HEK293 (cell line): ENCODE results near the gene GALNT9.

ENCODE experiments used
- CTCF ChIA-PET: fragments of 350-600 bp; formaldehyde crosslinking; extraction: SDS; loops from one replicate; lab custom pipeline; 2021; ENCODE audit warnings: antibody characterized with exemption; lab: Yijun Ruan, JAX
- POLR2A ChIA-PET: fragments of 300-600 bp; formaldehyde crosslinking; extraction: SDS; loops from one replicate; lab custom pipeline; 2020; ENCODE audit warnings: antibody characterized with exemption, inconsistent platforms; lab: Yijun Ruan, JAX
- H3K27ac ChIP-seq: fragments of 200-500 bp; sonication (Bioruptor generic); 2 replicates; pipeline ENCODE4 v1.5.1; 2014; ENCODE audit warnings: low read depth, low read length, control low read depth, inconsistent platforms; ENCODE audit errors: extremely low read depth
- H3K36me3 ChIP-seq, 2 experiments: fragments of 200-500 bp in 1 of 2; sonication (Bioruptor generic) in 1 of 2; 1 replicate in 1 of 2; 2 replicates in 1 of 2; pipeline ENCODE4 v1.5.1; 2014 to 2017; ENCODE audit warnings: inconsistent platforms in 2 of 2, low read length in 2 of 2; ENCODE audit not compliant: control insufficient read depth in 2 of 2, insufficient read depth in 1 of 2
- H3K4me1 ChIP-seq: fragments of 200-500 bp; sonication (Bioruptor generic); 2 replicates; pipeline ENCODE4 v1.5.1; 2014; ENCODE audit warnings: mild to moderate bottlenecking, low read length, inconsistent platforms; ENCODE audit not compliant: control insufficient read depth, insufficient read depth
- H3K4me3 ChIP-seq: 2 replicates; pipeline ENCODE4 v1.5.1; 2011; ENCODE audit warnings: low read depth, mild to moderate bottlenecking, control low read depth, low read length, moderate library complexity
- H3K9me3 ChIP-seq: fragments of 200-500 bp; sonication (Bioruptor generic); 2 replicates; pipeline ENCODE4 v1.5.1; 2014; ENCODE audit warnings: low read depth, low read length, inconsistent platforms; ENCODE audit not compliant: control insufficient read depth, insufficient read depth
- GLI2 ChIP-seq: fragments of 450-650 bp; formaldehyde crosslinking; IDR thresholded peaks from 2 replicates; pipeline ENCODE4; 2017; ENCODE audit warnings: missing biosample characterization, missing genetic modification characterization, low read depth, borderline replicate concordance
- KLF16 ChIP-seq: fragments of 450-650 bp; formaldehyde crosslinking; IDR thresholded peaks from 2 replicates; pipeline ENCODE4 v1.5.1; 2017; ENCODE audit warnings: missing biosample characterization, missing genetic modification characterization
- MZF1 ChIP-seq: fragments of 450-650 bp; formaldehyde crosslinking; IDR thresholded peaks from 2 replicates; pipeline ENCODE4 v1.5.1; 2017; ENCODE audit warnings: missing biosample characterization, missing genetic modification characterization, borderline replicate concordance
- WT1 ChIP-seq: fragments of 450-650 bp; formaldehyde crosslinking; IDR thresholded peaks from 2 replicates; pipeline ENCODE4 v1.5.1; 2016; ENCODE audit warnings: missing biosample characterization, missing genetic modification characterization
- YY1 ChIP-seq: fragments of 450-650 bp; formaldehyde crosslinking; IDR thresholded peaks from 2 replicates; pipeline ENCODE4 v1.5.1; 2018; ENCODE audit warnings: missing biosample characterization, missing genetic modification characterization
- ZFP3 ChIP-seq: fragments of 450-650 bp; formaldehyde crosslinking; IDR thresholded peaks from 2 replicates; pipeline ENCODE4 v1.5.1; 2016; ENCODE audit warnings: low read depth, missing biosample characterization, missing genetic modification characterization
- ZNF140 ChIP-seq: fragments of 450-650 bp; formaldehyde crosslinking; IDR thresholded peaks from 2 replicates; pipeline ENCODE4 v1.5.1; 2016; ENCODE audit warnings: missing biosample characterization, missing genetic modification characterization
- ZNF16 ChIP-seq: fragments of 450-650 bp; formaldehyde crosslinking; IDR thresholded peaks from 2 replicates; pipeline ENCODE4 v1.5.1; 2016; ENCODE audit warnings: low read depth, missing biosample characterization, missing genetic modification characterization
- ZNF214 ChIP-seq: fragments of 450-650 bp; formaldehyde crosslinking; IDR thresholded peaks from 2 replicates; pipeline ENCODE4 v1.5.1; 2017; ENCODE audit warnings: missing biosample characterization, mild to moderate bottlenecking, missing genetic modification characterization, borderline replicate concordance
- ZNF221 ChIP-seq: fragments of 450-650 bp; formaldehyde crosslinking; IDR thresholded peaks from 2 replicates; pipeline ENCODE4 v1.5.1; 2017; ENCODE audit warnings: missing biosample characterization, missing genetic modification characterization, borderline replicate concordance
- ZNF23 ChIP-seq: fragments of 450-650 bp; formaldehyde crosslinking; IDR thresholded peaks from 2 replicates; pipeline ENCODE4 v1.5.1; 2016; ENCODE audit warnings: missing biosample characterization, missing genetic modification characterization, borderline replicate concordance
- ZNF274 ChIP-seq, 2 experiments: fragments of 200-500 bp in 1 of 2; fragments of 450-650 bp in 1 of 2; sonication (Bioruptor generic) in 1 of 2; formaldehyde crosslinking in 1 of 2; IDR thresholded peaks; 2 replicates each; pipeline versions ENCODE4 v1.5.1 to v1.6.1; 2014 to 2016; ENCODE audit warnings: borderline replicate concordance in 1 of 2, inconsistent platforms in 1 of 2, low read length in 1 of 2, missing biosample characterization in 1 of 2, missing genetic modification characterization in 1 of 2
- ZNF416 ChIP-seq: fragments of 450-650 bp; formaldehyde crosslinking; IDR thresholded peaks from 2 replicates; pipeline ENCODE4 v1.5.1; 2016; ENCODE audit warnings: missing biosample characterization, missing genetic modification characterization
- ZNF521 ChIP-seq: fragments of 450-650 bp; formaldehyde crosslinking; IDR thresholded peaks from 2 replicates; pipeline ENCODE4 v1.5.1; 2017; ENCODE audit warnings: missing biosample characterization, mild to moderate bottlenecking, missing genetic modification characterization
- ZNF654 ChIP-seq: fragments of 450-650 bp; formaldehyde crosslinking; IDR thresholded peaks from 2 replicates; pipeline ENCODE4 v1.5.1; 2016; ENCODE audit warnings: low read depth, missing biosample characterization, missing genetic modification characterization
- ZNF660 ChIP-seq: fragments of 450-650 bp; IDR thresholded peaks from 2 replicates; pipeline ENCODE4 v1.5.1; 2018; ENCODE audit warnings: missing biosample characterization, mild to moderate bottlenecking, missing genetic modification characterization
- TF ChIP-seq, protein P1 (sequence below): fragments of 450-650 bp; formaldehyde crosslinking; IDR thresholded peaks from 2 replicates; pipeline ENCODE4 v1.5.1; 2017; ENCODE audit warnings: missing biosample characterization, missing genetic modification characterization
- TF ChIP-seq, protein P2 (sequence below): fragments of 450-650 bp; formaldehyde crosslinking; IDR thresholded peaks from 2 replicates; pipeline ENCODE4 v1.5.1; 2016; ENCODE audit warnings: missing biosample characterization, missing genetic modification characterization
- TF ChIP-seq, protein P3 (sequence below): fragments of 450-650 bp; formaldehyde crosslinking; IDR thresholded peaks from 2 replicates; pipeline ENCODE4 v1.5.1; 2016; ENCODE audit warnings: missing biosample characterization, missing genetic modification characterization
- TF ChIP-seq, protein P4 (sequence below): fragments of 450-650 bp; formaldehyde crosslinking; IDR thresholded peaks from 2 replicates; pipeline ENCODE4 v1.5.1; 2016; ENCODE audit warnings: missing biosample characterization, missing genetic modification characterization
- TF ChIP-seq, protein P5 (sequence below): fragments of 450-650 bp; formaldehyde crosslinking; IDR thresholded peaks from 2 replicates; pipeline ENCODE4 v1.5.1; 2017; ENCODE audit warnings: missing biosample characterization, mild to moderate bottlenecking, missing genetic modification characterization, moderate library complexity
- TF ChIP-seq, protein P6 (sequence below): fragments of 450-650 bp; formaldehyde crosslinking; IDR thresholded peaks from 2 replicates; pipeline ENCODE4 v1.5.1; 2016; ENCODE audit warnings: missing biosample characterization, missing genetic modification characterization

The GALNT9 gene

DNA sequence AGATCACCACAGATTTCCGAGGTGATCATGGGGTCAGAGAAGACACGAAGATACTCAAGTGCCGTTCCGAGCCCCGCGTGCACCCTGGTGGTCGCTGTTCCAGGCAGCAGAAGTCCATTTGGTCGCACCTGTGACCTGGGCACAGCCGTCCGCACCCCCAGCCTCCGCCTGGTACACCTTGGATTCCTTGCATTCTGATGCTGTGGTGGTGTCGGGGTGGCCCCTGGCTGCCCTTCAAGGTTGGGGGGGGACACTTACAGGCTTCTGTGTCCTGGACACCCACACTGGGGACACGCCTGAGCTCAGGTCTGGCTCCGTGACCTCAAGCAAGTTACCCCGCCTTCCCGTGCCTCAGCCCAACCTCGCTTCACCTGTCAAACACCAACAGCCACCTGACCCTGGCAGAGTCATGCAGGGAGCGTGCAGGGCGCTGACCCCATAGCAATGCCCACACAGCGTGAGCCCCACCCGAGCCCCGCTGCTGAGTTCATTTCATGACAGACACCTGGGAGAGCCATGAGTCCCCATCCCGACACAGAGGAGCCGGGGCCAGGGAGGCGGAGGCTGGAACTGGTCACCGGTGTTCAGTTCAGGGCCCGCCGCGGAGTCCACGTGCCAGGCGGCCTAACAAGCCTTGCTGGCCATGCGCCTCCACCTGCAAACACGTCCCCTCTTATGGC lies 17.9 kb upstream of the GALNT9 start:
- Histone ChIP-seq H3K27ac (no peak overlapping the region), H3K36me3 (no peaks in the 10 kb centered on the region), H3K9me3 (no peaks in the 10 kb centered on the region), H3K4me3 (no peak overlapping the region), H3K4me1 (no peaks in the 10 kb centered on the region)
- ChIA-PET CTCF (no interaction called here), POLR2A (no interaction called here)
- no peak for TF ChIP-seq ZNF221 (tag by site-specific recombination)
- no peak for TF ChIP-seq ZNF416
- no peak for TF ChIP-seq ZNF654 (tag by site-specific recombination)
- no peak for TF ChIP-seq ZNF274 (IDR thresholded peaks at IDR 0.05; ENCODE audit: low read length)
- no peak for TF ChIP-seq ZNF274 (tag by site-specific recombination; IDR thresholded peaks at IDR 0.05; ENCODE audit: borderline replicate concordance)
- TF ChIP-seq, protein P1, sequence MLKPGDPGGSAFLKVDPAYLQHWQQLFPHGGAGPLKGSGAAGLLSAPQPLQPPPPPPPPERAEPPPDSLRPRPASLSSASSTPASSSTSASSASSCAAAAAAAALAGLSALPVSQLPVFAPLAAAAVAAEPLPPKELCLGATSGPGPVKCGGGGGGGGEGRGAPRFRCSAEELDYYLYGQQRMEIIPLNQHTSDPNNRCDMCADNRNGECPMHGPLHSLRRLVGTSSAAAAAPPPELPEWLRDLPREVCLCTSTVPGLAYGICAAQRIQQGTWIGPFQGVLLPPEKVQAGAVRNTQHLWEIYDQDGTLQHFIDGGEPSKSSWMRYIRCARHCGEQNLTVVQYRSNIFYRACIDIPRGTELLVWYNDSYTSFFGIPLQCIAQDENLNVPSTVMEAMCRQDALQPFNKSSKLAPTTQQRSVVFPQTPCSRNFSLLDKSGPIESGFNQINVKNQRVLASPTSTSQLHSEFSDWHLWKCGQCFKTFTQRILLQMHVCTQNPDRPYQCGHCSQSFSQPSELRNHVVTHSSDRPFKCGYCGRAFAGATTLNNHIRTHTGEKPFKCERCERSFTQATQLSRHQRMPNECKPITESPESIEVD, result no peak
- TF ChIP-seq ZNF16, result no peak
- TF ChIP-seq KLF16 (tag by site-specific recombination), result no peak
- TF ChIP-seq, protein P2, sequence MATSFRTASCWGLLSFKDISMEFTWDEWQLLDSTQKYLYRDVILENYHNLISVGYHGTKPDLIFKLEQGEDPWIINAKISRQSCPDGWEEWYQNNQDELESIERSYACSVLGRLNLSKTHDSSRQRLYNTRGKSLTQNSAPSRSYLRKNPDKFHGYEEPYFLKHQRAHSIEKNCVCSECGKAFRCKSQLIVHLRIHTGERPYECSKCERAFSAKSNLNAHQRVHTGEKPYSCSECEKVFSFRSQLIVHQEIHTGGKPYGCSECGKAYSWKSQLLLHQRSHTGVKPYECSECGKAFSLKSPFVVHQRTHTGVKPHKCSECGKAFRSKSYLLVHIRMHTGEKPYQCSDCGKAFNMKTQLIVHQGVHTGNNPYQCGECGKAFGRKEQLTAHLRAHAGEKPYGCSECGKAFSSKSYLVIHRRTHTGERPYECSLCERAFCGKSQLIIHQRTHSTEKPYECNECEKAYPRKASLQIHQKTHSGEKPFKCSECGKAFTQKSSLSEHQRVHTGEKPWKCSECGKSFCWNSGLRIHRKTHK (tag by site-specific recombination), result no peak
- TF ChIP-seq YY1, result no peak
- no peak for TF ChIP-seq ZNF660 (tag by site-specific recombination)
- no peak for TF ChIP-seq WT1
- TF ChIP-seq, protein P3, sequence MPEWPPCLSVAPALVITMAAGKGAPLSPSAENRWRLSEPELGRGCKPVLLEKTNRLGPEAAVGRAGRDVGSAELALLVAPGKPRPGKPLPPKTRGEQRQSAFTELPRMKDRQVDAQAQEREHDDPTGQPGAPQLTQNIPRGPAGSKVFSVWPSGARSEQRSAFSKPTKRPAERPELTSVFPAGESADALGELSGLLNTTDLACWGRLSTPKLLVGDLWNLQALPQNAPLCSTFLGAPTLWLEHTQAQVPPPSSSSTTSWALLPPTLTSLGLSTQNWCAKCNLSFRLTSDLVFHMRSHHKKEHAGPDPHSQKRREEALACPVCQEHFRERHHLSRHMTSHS, result no peak
- no peak for TF ChIP-seq ZNF23 (tag by site-specific recombination)
- no peak for TF ChIP-seq ZNF140 (tag by site-specific recombination)
- TF ChIP-seq ZNF521, result no peak
- TF ChIP-seq, protein P4, sequence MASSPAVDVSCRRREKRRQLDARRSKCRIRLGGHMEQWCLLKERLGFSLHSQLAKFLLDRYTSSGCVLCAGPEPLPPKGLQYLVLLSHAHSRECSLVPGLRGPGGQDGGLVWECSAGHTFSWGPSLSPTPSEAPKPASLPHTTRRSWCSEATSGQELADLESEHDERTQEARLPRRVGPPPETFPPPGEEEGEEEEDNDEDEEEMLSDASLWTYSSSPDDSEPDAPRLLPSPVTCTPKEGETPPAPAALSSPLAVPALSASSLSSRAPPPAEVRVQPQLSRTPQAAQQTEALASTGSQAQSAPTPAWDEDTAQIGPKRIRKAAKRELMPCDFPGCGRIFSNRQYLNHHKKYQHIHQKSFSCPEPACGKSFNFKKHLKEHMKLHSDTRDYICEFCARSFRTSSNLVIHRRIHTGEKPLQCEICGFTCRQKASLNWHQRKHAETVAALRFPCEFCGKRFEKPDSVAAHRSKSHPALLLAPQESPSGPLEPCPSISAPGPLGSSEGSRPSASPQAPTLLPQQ (tag by site-specific recombination), result no peak
- no peak for TF ChIP-seq ZNF214 (tag by site-specific recombination)

DNA sequence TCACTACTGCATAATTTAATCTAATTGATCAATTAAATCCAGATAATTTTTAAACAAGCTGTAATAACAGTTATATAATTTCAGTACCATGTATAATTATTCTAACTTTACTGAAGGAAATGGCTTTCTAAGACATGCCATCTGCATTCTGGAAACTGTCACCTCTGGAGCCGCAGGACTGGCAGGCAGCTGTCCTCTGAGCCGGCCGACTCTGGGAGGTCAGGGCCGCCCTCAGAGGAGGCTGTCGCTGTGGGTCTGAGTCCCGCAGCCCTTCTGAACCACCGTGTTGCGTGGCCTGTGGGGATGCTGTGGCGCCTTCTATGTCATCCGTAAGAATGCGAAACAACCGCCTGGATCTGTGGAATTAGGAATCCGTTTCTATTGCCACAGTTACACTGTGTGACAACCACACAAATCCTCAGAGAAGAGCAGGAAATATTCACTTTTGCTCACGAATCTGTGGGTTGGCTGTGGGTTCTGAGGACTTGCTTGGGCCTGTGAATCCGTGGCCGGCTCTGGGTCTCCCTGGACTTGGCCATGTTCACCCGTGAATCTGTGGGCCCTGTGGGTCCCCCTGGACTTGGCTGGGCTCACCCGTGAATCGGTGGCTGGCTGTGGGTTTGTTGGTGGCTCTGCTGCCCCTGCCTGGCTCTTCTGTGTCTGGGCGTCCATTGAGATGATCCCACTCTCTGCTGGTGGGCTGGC lies 17.2 kb upstream of the GALNT9 start:
- POLR2A ChIA-PET, result no interaction called here
- H3K36me3 ChIP-seq, result no peaks in the 10 kb centered on the region
- no peak overlapping the region for H3K27ac ChIP-seq
- H3K4me1 ChIP-seq, result no peaks in the 10 kb centered on the region
- TF ChIP-seq, protein P5, sequence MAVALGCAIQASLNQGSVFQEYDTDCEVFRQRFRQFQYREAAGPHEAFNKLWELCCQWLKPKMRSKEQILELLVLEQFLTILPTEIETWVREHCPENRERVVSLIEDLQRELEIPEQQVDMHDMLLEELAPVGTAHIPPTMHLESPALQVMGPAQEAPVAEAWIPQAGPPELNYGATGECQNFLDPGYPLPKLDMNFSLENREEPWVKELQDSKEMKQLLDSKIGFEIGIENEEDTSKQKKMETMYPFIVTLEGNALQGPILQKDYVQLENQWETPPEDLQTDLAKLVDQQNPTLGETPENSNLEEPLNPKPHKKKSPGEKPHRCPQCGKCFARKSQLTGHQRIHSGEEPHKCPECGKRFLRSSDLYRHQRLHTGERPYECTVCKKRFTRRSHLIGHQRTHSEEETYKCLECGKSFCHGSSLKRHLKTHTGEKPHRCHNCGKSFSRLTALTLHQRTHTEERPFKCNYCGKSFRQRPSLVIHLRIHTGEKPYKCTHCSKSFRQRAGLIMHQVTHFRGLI, result no peak
- no peak for TF ChIP-seq ZNF416
- TF ChIP-seq GLI2 (tag by site-specific recombination), result no peak
- TF ChIP-seq MZF1 (tag by site-specific recombination), result no peak
- TF ChIP-seq, protein P6, sequence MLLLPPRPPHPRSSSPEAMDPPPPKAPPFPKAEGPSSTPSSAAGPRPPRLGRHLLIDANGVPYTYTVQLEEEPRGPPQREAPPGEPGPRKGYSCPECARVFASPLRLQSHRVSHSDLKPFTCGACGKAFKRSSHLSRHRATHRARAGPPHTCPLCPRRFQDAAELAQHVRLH (tag by site-specific recombination), result no peak
- no peak for TF ChIP-seq ZFP3 (tag by site-specific recombination)
- H3K4me3 ChIP-seq, result no peak overlapping the region
- no peaks in the 10 kb centered on the region for H3K9me3 ChIP-seq
- CTCF ChIA-PET, result interaction anchor here (0.6 kb wide), 1 partner anchor 62 kb away, joined by 3 read pairs; no protein-coding TSS in a partner anchor
